CD4-positive, alpha-beta T cell treated with Interleukin-10 for 1 hour (primary cell): Measurements from ENCODE around the gene PLXNA4.

Experiments used
- DNase-seq: peaks from one replicate; pipeline ENCODE4 v3.0.0-alpha.2; 2020

The PLXNA4 gene

GRCh38 chr7:132584796-132585494 lies 8.7 kb upstream of the PLXNA4 start:
- no peak for DNase-seq

GRCh38 chr7:132581431-132581830 lies 5.2 kb upstream of the PLXNA4 start:
- DNase-seq, result no peak

GRCh38 chr7:132580717-132581285 lies 4.5 kb upstream of the PLXNA4 start:
- peak; percentile 74 for DNase-seq

- DNase-seq, result peak; percentile 9
These were observed 4.0 kb upstream of the PLXNA4 start for GRCh38 chr7:132580277-132580676.

- no peak for DNase-seq
These were observed 3.1 kb upstream of the PLXNA4 start for GRCh38 chr7:132579260-132579899.

- no peak for DNase-seq
These were observed 2.6 kb upstream of the PLXNA4 start for GRCh38 chr7:132578826-132579225.

- DNase-seq, result no peak
These were observed 1.7 kb upstream of the PLXNA4 start for GRCh38 chr7:132578050-132578370.

GRCh38 chr7:132577206-132578049 lies 1.2 kb upstream of the PLXNA4 start:
- DNase-seq, result no peak

GRCh38 chr7:132576721-132577085 lies 433 bp upstream of the PLXNA4 start:
- DNase-seq, result no peak

GRCh38 chr7:132575419-132575981 lies 770 bp downstream of the PLXNA4 start:
- peak; percentile 22 for DNase-seq

GRCh38 chr7:132574223-132574622 lies 2.0 kb downstream of the PLXNA4 start:
- no peak for DNase-seq

- DNase-seq, result no peak
These were observed 2.9 kb downstream of the PLXNA4 start for GRCh38 chr7:132573251-132573955.

- DNase-seq, result no peak
These were observed 3.7 kb downstream of the PLXNA4 start for GRCh38 chr7:132572526-132572925.

GRCh38 chr7:132571970-132572369 lies 4.3 kb downstream of the PLXNA4 start:
- DNase-seq, result no peak

GRCh38 chr7:132569884-132570614 lies 6.2 kb downstream of the PLXNA4 start:
- no peak for DNase-seq

- no peak for DNase-seq
These were observed 7.3 kb downstream of the PLXNA4 start for GRCh38 chr7:132568962-132569361.

GRCh38 chr7:132565885-132566284 lies 10.4 kb downstream of the PLXNA4 start:
- DNase-seq, result no peak

- DNase-seq, result no peak
These were observed 10.8 kb downstream of the PLXNA4 start for GRCh38 chr7:132565441-132565840.

GRCh38 chr7:132564849-132565248 lies 11.4 kb downstream of the PLXNA4 start:
- DNase-seq, result no peak

GRCh38 chr7:132564090-132564489 lies 12.2 kb downstream of the PLXNA4 start:
- DNase-seq, result no peak

- no peak for DNase-seq
These were observed 13.6 kb downstream of the PLXNA4 start for GRCh38 chr7:132562690-132563089.

GRCh38 chr7:132561763-132562162 lies 14.5 kb downstream of the PLXNA4 start:
- DNase-seq, result no peak
